Colonic mucosa (tissue), 4 donors: ENCODE data around the gene CARMIL1. TPM values are rescaled to one million over a fixed set of nuclear protein-coding genes. Genes with fewer than 3 reads are reported as not detected.

Experiments
- DNase-seq: peaks from one replicate; pipeline ENCODE4 v3.0.0-alpha.2; 2020
- H3K27ac ChIP-seq: fragments of 200-600 bp; one replicate; pipeline ENCODE4 v1.8.0; 2021
- H3K27me3 ChIP-seq: fragments of 200-600 bp; one replicate; pipeline ENCODE4 v1.8.0; 2021
- H3K36me3 ChIP-seq: fragments of 200-600 bp; one replicate; pipeline ENCODE4 v1.8.0; 2021
- H3K4me1 ChIP-seq: fragments of 200-600 bp; one replicate; pipeline ENCODE4 v1.8.0; 2021; ENCODE audit warnings: mild to moderate bottlenecking
- H3K4me3 ChIP-seq: fragments of 200-600 bp; one replicate; pipeline ENCODE4 v1.8.0; 2021
- H3K9ac ChIP-seq, 2 donors: one replicate each; pipeline ENCODE4 v1.7.0; 2013; ENCODE audit warnings: control low read depth in 2 of 2, low read depth in 2 of 2, low read length in 2 of 2
- H3K9me3 ChIP-seq: fragments of 200-600 bp; one replicate; pipeline ENCODE4 v1.8.0; 2021
- intact Hi-C: fragments of 100-400 bp; cut with DNase I; formaldehyde crosslinking; loops from one replicate; pipeline ENCODE4 v1.14.1; 2022
- total RNA-seq, 2 donors: library from RNA; stranded (reverse); fragmentation: NEBNext Ultra II Directional in 1 of 2; extraction: Animal tissue kit (Norgen Biotek cat#: 25700) in 1 of 2; gene quantifications; one replicate each; pipeline ENCODE4 v1.2.1, GENCODE V29; 2021
- TF ChIP-seq, protein P1 (sequence below): fragments of 200-600 bp; IDR thresholded peaks from one replicate; pipeline ENCODE4 v1.8.0; 2022; ENCODE audit warnings: antibody characterized with exemption, mild to moderate bottlenecking
- donor health status: healthy.
- donor health status: DM: no; HTN: no; CAD: no.
- donor health status: DM: no; HTN: no; CAD: no.

The CARMIL1 gene
- total RNA-seq, 2 donors from 2014 or later: 38.6 to 50.2 TPM

DNA sequence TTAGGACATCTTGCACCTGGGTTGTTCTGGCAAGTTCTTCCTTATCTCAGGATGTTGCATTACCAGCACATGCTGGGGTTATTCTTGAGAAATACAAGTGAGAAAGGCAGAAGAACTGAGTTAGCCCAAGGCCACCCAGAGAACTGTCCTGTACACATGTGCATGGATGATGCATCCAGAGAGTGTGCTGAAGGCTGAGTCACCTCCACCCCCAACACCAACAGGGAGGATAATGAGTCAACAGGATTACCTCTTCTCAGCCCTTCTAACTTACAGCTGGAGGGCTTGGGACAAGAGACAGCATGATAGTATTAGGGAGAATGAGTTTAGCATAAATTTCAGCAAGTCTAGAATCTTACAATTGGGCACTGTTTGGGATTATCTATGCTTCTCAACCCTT, 381.3 kb downstream of the CARMIL1 start:
- H3K9ac ChIP-seq: peak overlapping the region in 1 of 2 donors; percentile 14
- intact Hi-C loops: no loop called here
- DNase-seq: no peak
- no peaks in the 10 kb centered on the region for H3K27me3 ChIP-seq
- TF ChIP-seq, protein P1, sequence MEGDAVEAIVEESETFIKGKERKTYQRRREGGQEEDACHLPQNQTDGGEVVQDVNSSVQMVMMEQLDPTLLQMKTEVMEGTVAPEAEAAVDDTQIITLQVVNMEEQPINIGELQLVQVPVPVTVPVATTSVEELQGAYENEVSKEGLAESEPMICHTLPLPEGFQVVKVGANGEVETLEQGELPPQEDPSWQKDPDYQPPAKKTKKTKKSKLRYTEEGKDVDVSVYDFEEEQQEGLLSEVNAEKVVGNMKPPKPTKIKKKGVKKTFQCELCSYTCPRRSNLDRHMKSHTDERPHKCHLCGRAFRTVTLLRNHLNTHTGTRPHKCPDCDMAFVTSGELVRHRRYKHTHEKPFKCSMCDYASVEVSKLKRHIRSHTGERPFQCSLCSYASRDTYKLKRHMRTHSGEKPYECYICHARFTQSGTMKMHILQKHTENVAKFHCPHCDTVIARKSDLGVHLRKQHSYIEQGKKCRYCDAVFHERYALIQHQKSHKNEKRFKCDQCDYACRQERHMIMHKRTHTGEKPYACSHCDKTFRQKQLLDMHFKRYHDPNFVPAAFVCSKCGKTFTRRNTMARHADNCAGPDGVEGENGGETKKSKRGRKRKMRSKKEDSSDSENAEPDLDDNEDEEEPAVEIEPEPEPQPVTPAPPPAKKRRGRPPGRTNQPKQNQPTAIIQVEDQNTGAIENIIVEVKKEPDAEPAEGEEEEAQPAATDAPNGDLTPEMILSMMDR: no peak
- H3K9me3 ChIP-seq: no peaks in the 10 kb centered on the region
- no peaks in the 10 kb centered on the region for H3K36me3 ChIP-seq
- no peak overlapping the region for H3K27ac ChIP-seq
- no peak overlapping the region for H3K4me3 ChIP-seq
- H3K4me1 ChIP-seq: no peaks in the 10 kb centered on the region

DNA sequence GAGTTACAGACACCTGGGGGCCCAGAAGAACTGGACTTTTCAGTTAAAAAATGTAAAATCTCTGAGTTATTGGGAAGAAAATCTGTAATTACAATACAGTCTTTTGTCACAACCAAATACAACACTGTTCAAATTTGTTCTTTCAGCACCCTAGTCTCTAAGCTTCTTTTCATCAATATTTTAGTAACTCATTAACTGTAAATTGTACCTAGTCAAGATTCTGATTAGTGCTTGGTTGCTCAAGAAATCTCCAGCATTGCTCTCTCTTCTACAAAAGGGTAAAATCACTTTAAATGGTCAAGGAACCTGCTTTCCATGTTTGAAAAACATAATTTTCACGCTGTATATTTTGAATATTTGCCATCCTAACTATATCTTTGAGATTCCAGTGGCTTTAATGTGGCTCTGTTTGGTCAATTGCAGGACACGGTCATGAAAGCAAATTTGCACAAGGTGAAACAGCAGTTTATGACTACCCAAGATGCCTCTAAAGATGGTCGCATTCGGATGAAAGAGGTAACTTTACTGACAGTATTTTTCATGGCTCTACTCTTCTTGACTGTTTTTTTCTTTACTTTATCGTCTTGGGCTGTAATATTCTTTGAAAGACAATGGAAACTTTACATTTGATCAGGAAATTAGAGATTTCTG, 382.1 kb downstream of the CARMIL1 start:
- no peaks in the 10 kb centered on the region for H3K4me1 ChIP-seq
- intact Hi-C loops: no loop called here
- H3K4me3 ChIP-seq: no peak overlapping the region
- DNase-seq: no peak
- no peak overlapping the region for H3K27ac ChIP-seq
- no peaks in the 10 kb centered on the region for H3K9me3 ChIP-seq
- no peaks in the 10 kb centered on the region for H3K27me3 ChIP-seq
- no peak overlapping the region for H3K9ac ChIP-seq
- H3K36me3 ChIP-seq: no peaks in the 10 kb centered on the region
- TF ChIP-seq, protein P1: no peak

DNA sequence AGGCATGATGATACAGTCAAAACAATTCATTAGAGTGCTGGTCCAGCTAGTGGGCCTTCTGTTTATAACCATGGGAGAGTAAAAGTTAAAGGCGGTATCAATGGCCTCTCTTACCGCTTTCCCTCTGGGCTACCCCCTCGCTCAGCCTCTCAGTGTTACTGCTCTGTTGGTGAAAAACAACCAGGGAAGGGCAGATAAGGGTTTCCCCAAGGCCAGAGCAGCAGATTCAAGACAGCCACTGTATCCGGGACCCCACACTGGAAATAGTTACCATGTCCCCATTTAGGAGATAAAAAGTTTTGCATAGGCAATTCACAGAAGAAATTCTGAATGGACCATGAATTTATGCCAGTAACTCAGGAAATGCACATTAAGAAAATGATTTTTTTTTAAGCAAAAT, 386.3 kb downstream of the CARMIL1 start:
- DNase-seq: no peak
- H3K4me3 ChIP-seq: no peak overlapping the region
- no peaks in the 10 kb centered on the region for H3K4me1 ChIP-seq
- no peak overlapping the region for H3K9ac ChIP-seq
- no peaks in the 10 kb centered on the region for H3K36me3 ChIP-seq
- H3K27me3 ChIP-seq: no peaks in the 10 kb centered on the region
- no peaks in the 10 kb centered on the region for H3K9me3 ChIP-seq
- no peak overlapping the region for H3K27ac ChIP-seq
- intact Hi-C loops: no loop called here
- TF ChIP-seq, protein P1: no peak

DNA sequence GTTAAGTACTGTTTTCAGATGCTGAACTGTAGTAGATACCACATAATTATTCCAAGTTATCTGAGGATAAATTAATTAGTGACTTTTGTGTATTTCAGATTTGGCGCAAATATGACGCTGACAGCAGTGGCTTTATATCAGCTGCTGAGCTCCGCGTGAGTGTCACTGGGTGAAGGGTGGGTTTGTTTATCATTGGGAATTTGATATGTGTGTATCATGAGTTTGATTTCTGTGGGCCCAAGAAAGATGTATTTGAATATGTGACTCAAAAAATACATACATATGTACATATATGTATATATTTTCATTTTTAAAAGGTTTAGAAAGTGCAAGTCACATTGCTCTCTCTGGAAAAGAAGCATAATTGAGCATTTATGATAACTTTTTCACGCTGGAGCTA, 390.2 kb downstream of the CARMIL1 start:
- H3K9me3 ChIP-seq: no peaks in the 10 kb centered on the region
- TF ChIP-seq, protein P1: no peak
- no peak overlapping the region for H3K4me3 ChIP-seq
- no peaks in the 10 kb centered on the region for H3K27me3 ChIP-seq
- DNase-seq: no peak
- H3K36me3 ChIP-seq: no peaks in the 10 kb centered on the region
- intact Hi-C loops: no loop called here
- no peak overlapping the region for H3K27ac ChIP-seq
- H3K4me1 ChIP-seq: no peaks in the 10 kb centered on the region
- H3K9ac ChIP-seq: no peak overlapping the region
